HepG2 (cell line): ENCODE measurements around the gene CCDC57. TPM values are rescaled to one million over a fixed set of nuclear protein-coding genes. Genes with fewer than 3 reads are reported as not detected.
A peak's percentile ranks its signal among the peaks of the same experiment; 100 is the strongest.

Experiments
- BHLHE40 ChIP-seq: IDR thresholded peaks from 2 replicates; pipeline ENCODE4 v1.6.1; 2011; ENCODE audit warnings: low read length, improper control_type of control experiment
- HNRNPK ChIP-seq: fragments of 200-400 bp; formaldehyde crosslinking; IDR thresholded peaks from 2 replicates; pipeline ENCODE4 v1.6.1; 2018; ENCODE audit warnings: low read length, low read depth, moderate library complexity, mild to moderate bottlenecking; ENCODE audit not compliant: poor library complexity, severe bottlenecking
- HNRNPL ChIP-seq: fragments of 200-400 bp; formaldehyde crosslinking; IDR thresholded peaks from 2 replicates; pipeline ENCODE4 v1.6.1; 2017; ENCODE audit warnings: mild to moderate bottlenecking, low read depth, low read length
- HNRNPLL ChIP-seq: fragments of 200-400 bp; formaldehyde crosslinking; IDR thresholded peaks from 2 replicates; pipeline ENCODE4 v1.6.1; 2017; ENCODE audit warnings: mild to moderate bottlenecking, low read depth, low read length; ENCODE audit not compliant: poor library complexity, severe bottlenecking
- NFIB ChIP-seq: sonication (generic); formaldehyde crosslinking; IDR thresholded peaks from 2 replicates; pipeline ENCODE4 v1.9.0; 2021; ENCODE audit warnings: missing genetic modification reagents, mild to moderate bottlenecking, borderline replicate concordance
- RXRB ChIP-seq: IDR thresholded peaks from 2 replicates; pipeline ENCODE4 v1.6.1; 2016; ENCODE audit warnings: borderline replicate concordance, missing genetic modification reagents, missing compliant biosample characterization
- ZBTB38 ChIP-seq: sonication (generic); formaldehyde crosslinking; IDR thresholded peaks from 2 replicates; pipeline ENCODE4 v1.5.1; 2020; ENCODE audit warnings: mild to moderate bottlenecking, missing genetic modification reagents
- ZNF205 ChIP-seq: IDR thresholded peaks from 2 replicates; pipeline ENCODE4 v1.6.1; 2018; ENCODE audit warnings: missing biosample characterization, missing genetic modification reagents
- ZNF274 ChIP-seq: sonication (generic); formaldehyde crosslinking; IDR thresholded peaks from 2 replicates; pipeline ENCODE4 v1.5.1; 2020; ENCODE audit warnings: mild to moderate bottlenecking, missing genetic modification reagents
- ZNF790 ChIP-seq: sonication (generic); formaldehyde crosslinking; IDR thresholded peaks from 2 replicates; pipeline ENCODE4 v1.8.0; 2022; ENCODE audit warnings: missing genetic modification reagents, mild to moderate bottlenecking, borderline replicate concordance
- ZNF891 ChIP-seq: sonication (generic); formaldehyde crosslinking; IDR thresholded peaks from 2 replicates; pipeline ENCODE4 v1.5.0; 2020; ENCODE audit warnings: mild to moderate bottlenecking, missing genetic modification reagents
- polyA plus RNA-seq, 8 experiments: library from polyadenylated mRNA; depleted of rRNA in 3 of 8; stranded (reverse) in 7 of 8; unstranded in 1 of 8; fragments of >200 nt; fragmentation: Illumina TruSeq in 4 of 8; extraction: Trizol in 4 of 8; gene quantifications; 2 replicates each; pipeline versions ENCODE4 v1.2.1 to v1.2.3, GENCODE V29; 2011 to 2016; ENCODE audit warnings: low read depth in 4 of 8, missing spikeins in 1 of 8, mixed read lengths in 1 of 8; ENCODE audit not compliant: insufficient read depth in 1 of 8
- total RNA-seq, 5 experiments: library from RNA; depleted of rRNA; stranded (reverse); fragments of >200 nt; fragmentation: Illumina TruSeq; extraction: Trizol; gene quantifications; 2 replicates each; pipeline ENCODE4 v1.2.3, GENCODE V29; 2016; ENCODE audit warnings: low read depth in 1 of 5
- TF ChIP-seq, protein P1 (sequence below): sonication (generic); formaldehyde crosslinking; IDR thresholded peaks from 2 replicates; pipeline ENCODE4 v1.4.0; 2020; ENCODE audit warnings: low read depth, missing genetic modification reagents
- TF ChIP-seq, protein P2 (sequence below): sonication (generic); formaldehyde crosslinking; IDR thresholded peaks from 2 replicates; pipeline ENCODE4 v1.4.0; 2020; ENCODE audit warnings: missing genetic modification reagents, borderline replicate concordance
- TF ChIP-seq, protein P3 (sequence below): sonication (generic); formaldehyde crosslinking; IDR thresholded peaks from 2 replicates; pipeline ENCODE4 v1.9.0; 2022; ENCODE audit warnings: missing genetic modification reagents, mild to moderate bottlenecking, borderline replicate concordance
- TF ChIP-seq, protein P4 (sequence below): sonication (generic); formaldehyde crosslinking; IDR thresholded peaks from 2 replicates; pipeline ENCODE4 v1.4.0; 2020; ENCODE audit warnings: missing genetic modification reagents, borderline replicate concordance
- TF ChIP-seq, protein P5 (sequence below): sonication (generic); formaldehyde crosslinking; IDR thresholded peaks from 2 replicates; pipeline ENCODE4 v1.4.0; 2020; ENCODE audit warnings: missing genetic modification reagents

Gene CCDC57
- total and polyA plus RNA-seq, 2 of the 13 experiments (the other 11 are each of a cell fraction or from before 2014, with no cell fraction given): 59.3 to 59.9 TPM

DNA sequence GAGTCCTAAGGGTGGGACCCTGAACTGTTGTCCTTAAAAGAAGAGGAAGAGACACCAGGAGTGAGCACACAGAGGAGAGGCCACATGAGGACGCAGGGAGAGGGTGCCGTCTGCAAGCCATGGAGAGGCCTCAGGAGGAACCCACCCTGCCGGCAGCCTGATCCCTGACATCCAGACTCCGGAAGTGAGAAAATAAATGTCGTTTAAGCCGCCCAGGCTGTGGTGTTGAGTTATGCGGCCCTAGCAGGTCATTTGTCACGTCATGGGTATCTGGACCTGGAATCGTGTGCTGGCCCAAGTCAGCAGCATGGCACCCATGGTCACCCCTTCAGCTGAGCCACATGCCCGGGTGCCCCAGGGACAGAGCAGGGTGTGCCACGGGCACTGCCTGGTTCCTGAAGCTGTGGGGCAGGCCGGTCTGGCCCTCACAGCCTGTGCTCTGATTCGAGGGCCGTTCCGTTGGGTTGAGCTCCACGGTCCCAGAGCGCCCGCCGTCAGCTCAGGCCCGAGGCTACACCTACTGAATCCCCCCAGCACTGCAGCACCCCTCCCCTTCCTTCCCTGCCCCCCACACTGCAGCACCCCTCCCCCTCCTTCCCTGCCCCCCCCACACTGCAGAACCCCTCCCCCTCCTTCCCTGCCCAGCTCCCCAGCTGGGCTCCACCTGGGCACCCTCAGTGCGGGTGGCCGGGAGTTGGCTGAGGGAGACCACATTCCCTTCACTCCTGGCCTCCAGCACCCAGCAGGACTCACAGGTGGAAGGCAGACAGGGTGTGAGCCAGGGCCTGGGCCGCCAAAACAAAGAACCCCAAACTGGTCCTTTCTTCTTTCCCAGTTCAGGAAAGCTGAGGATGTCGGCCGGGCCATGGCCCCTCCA lies 2.7 kb upstream of the CCDC57 start (continued):
- TF ChIP-seq, protein P1, sequence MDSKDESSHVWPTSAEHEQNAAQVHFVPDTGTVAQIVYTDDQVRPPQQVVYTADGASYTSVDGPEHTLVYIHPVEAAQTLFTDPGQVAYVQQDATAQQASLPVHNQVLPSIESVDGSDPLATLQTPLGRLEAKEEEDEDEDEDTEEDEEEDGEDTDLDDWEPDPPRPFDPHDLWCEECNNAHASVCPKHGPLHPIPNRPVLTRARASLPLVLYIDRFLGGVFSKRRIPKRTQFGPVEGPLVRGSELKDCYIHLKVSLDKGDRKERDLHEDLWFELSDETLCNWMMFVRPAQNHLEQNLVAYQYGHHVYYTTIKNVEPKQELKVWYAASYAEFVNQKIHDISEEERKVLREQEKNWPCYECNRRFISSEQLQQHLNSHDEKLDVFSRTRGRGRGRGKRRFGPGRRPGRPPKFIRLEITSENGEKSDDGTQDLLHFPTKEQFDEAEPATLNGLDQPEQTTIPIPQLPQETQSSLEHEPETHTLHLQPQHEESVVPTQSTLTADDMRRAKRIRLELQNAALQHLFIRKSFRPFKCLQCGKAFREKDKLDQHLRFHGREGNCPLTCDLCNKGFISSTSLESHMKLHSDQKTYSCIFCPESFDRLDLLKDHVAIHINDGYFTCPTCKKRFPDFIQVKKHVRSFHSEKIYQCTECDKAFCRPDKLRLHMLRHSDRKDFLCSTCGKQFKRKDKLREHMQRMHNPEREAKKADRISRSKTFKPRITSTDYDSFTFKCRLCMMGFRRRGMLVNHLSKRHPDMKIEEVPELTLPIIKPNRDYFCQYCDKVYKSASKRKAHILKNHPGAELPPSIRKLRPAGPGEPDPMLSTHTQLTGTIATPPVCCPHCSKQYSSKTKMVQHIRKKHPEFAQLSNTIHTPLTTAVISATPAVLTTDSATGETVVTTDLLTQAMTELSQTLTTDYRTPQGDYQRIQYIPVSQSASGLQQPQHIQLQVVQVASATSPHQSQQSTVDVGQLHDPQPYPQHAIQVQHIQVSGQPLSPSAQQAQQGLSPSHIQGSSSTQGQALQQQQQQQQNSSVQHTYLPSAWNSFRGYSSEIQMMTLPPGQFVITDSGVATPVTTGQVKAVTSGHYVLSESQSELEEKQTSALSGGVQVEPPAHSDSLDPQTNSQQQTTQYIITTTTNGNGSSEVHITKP (CRISPR knock-in tag): no peak
- peak; percentile 64 for TF ChIP-seq HNRNPK
- TF ChIP-seq, protein P2, sequence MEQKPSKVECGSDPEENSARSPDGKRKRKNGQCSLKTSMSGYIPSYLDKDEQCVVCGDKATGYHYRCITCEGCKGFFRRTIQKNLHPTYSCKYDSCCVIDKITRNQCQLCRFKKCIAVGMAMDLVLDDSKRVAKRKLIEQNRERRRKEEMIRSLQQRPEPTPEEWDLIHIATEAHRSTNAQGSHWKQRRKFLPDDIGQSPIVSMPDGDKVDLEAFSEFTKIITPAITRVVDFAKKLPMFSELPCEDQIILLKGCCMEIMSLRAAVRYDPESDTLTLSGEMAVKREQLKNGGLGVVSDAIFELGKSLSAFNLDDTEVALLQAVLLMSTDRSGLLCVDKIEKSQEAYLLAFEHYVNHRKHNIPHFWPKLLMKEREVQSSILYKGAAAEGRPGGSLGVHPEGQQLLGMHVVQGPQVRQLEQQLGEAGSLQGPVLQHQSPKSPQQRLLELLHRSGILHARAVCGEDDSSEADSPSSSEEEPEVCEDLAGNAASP (CRISPR knock-in tag): peak; percentile 81; the same call in 1 of the 2 replicates
- no peak for TF ChIP-seq BHLHE40
- TF ChIP-seq, protein P3, sequence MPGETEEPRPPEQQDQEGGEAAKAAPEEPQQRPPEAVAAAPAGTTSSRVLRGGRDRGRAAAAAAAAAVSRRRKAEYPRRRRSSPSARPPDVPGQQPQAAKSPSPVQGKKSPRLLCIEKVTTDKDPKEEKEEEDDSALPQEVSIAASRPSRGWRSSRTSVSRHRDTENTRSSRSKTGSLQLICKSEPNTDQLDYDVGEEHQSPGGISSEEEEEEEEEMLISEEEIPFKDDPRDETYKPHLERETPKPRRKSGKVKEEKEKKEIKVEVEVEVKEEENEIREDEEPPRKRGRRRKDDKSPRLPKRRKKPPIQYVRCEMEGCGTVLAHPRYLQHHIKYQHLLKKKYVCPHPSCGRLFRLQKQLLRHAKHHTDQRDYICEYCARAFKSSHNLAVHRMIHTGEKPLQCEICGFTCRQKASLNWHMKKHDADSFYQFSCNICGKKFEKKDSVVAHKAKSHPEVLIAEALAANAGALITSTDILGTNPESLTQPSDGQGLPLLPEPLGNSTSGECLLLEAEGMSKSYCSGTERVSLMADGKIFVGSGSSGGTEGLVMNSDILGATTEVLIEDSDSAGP (CRISPR knock-in tag): 0 out of 2 replicates have a peak, but pooled peaks have one; percentile 3
- peak; percentile 24; the same call in 1 of the 2 replicates for TF ChIP-seq ZNF891 (CRISPR knock-in tag)
- TF ChIP-seq HNRNPLL: peak; percentile 7
- TF ChIP-seq HNRNPL: peak; percentile 76
- TF ChIP-seq RXRB (CRISPR knock-in tag): peak; percentile 47
- TF ChIP-seq ZNF205 (CRISPR knock-in tag): no peak
- peak; percentile 75; the same call in 1 of the 2 replicates for TF ChIP-seq ZBTB38
- TF ChIP-seq NFIB (CRISPR knock-in tag): no peak
- TF ChIP-seq, protein P4, sequence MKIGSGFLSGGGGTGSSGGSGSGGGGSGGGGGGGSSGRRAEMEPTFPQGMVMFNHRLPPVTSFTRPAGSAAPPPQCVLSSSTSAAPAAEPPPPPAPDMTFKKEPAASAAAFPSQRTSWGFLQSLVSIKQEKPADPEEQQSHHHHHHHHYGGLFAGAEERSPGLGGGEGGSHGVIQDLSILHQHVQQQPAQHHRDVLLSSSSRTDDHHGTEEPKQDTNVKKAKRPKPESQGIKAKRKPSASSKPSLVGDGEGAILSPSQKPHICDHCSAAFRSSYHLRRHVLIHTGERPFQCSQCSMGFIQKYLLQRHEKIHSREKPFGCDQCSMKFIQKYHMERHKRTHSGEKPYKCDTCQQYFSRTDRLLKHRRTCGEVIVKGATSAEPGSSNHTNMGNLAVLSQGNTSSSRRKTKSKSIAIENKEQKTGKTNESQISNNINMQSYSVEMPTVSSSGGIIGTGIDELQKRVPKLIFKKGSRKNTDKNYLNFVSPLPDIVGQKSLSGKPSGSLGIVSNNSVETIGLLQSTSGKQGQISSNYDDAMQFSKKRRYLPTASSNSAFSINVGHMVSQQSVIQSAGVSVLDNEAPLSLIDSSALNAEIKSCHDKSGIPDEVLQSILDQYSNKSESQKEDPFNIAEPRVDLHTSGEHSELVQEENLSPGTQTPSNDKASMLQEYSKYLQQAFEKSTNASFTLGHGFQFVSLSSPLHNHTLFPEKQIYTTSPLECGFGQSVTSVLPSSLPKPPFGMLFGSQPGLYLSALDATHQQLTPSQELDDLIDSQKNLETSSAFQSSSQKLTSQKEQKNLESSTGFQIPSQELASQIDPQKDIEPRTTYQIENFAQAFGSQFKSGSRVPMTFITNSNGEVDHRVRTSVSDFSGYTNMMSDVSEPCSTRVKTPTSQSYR (CRISPR knock-in tag): 0 out of 2 replicates have a peak, but pooled peaks have one; percentile 17
- no peak for TF ChIP-seq ZNF790
- TF ChIP-seq, protein P5, sequence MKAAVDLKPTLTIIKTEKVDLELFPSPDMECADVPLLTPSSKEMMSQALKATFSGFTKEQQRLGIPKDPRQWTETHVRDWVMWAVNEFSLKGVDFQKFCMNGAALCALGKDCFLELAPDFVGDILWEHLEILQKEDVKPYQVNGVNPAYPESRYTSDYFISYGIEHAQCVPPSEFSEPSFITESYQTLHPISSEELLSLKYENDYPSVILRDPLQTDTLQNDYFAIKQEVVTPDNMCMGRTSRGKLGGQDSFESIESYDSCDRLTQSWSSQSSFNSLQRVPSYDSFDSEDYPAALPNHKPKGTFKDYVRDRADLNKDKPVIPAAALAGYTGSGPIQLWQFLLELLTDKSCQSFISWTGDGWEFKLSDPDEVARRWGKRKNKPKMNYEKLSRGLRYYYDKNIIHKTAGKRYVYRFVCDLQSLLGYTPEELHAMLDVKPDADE: no peak
- TF ChIP-seq ZNF274 (CRISPR knock-in tag): no peak
